Stimulated activated effector memory CD8-positive, alpha-beta T cell treated with anti-CD3 and anti-CD28 coated beads, Interleukin-12 subunit alpha, Interleukin-12 subunit beta, amount 100 ng/mL, for 72 hours (primary cell): ENCODE measurements around the gene TANC2.
A peak's percentile ranks its signal among the peaks of the same experiment; 100 is the strongest.

Source experiments
- ATAC-seq: fragments of 150-1000 bp; cut with Tn5 transposase; 2 replicates; pipeline ENCODE4 v1.10.0; 2021
- DNase-seq, 2 donors: peaks; one replicate each; pipeline ENCODE4 v3.0.0; 2021 to 2022; ENCODE audit warnings: low spot score in 2 of 2
- H3K27ac Mint-ChIP-seq: one replicate; pipeline ENCODE4 v1.8.0; 2022; ENCODE audit warnings: mild to moderate bottlenecking, mixed read lengths
- H3K36me3 Mint-ChIP-seq: one replicate; pipeline ENCODE4 v1.8.0; 2022; ENCODE audit warnings: mild to moderate bottlenecking, mixed read lengths
- H3K4me1 Mint-ChIP-seq: one replicate; pipeline ENCODE4 v1.8.0; 2022; ENCODE audit warnings: mixed read lengths
- H3K4me3 Mint-ChIP-seq: one replicate; pipeline ENCODE4 v1.8.0; 2022; ENCODE audit warnings: mild to moderate bottlenecking, mixed read lengths
- H3K9me3 Mint-ChIP-seq: one replicate; pipeline ENCODE4 v1.8.0; 2022; ENCODE audit warnings: mixed read lengths

Gene TANC2

GRCh38 chr17:62941358-62941991 is 24.6 kb upstream of the TANC2 start:
- ATAC-seq, result no peak
- H3K4me3 Mint-ChIP-seq, result no peak overlapping the region
- no peaks in the 10 kb centered on the region for H3K4me1 Mint-ChIP-seq
- no peaks in the 10 kb centered on the region for H3K36me3 Mint-ChIP-seq
- no peak for DNase-seq
- peaks cover 17% of the 10 kb centered on the region for H3K9me3 Mint-ChIP-seq
- H3K27ac Mint-ChIP-seq, result no peak overlapping the region

DNA sequence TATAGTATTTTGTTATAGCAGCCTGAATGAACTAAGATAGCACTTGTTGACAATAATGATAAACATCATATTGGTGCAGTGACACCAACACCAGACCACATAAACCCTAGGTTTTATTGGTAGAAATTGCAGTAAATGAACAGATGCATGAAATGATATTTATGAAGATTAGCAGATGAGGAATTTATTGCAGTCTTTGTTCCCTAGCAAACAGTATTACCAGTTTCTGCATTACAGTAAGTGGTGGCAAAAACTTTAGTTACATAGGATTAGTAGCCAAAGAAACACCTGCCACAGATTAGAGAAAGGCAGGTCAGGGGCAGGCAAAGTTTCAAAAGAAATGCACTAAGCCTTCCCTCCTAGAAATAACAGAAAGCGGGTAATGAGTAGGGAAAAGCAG is 17.7 kb upstream of the TANC2 start:
- no peaks in the 10 kb centered on the region for H3K36me3 Mint-ChIP-seq
- H3K4me1 Mint-ChIP-seq, result no peaks in the 10 kb centered on the region

GRCh38 chr17:62949036-62949435 is 17.0 kb upstream of the TANC2 start:
- Mint-ChIP-seq H3K9me3 (peaks cover 2% of the 10 kb centered on the region), H3K36me3 (no peaks in the 10 kb centered on the region), H3K4me3 (no peak overlapping the region), H3K4me1 (no peaks in the 10 kb centered on the region), H3K27ac (no peak overlapping the region)
- DNase-seq, result no peak
- ATAC-seq, result no peak

More for the DNA sequence above, 17.7 kb upstream of the TANC2 start:
- Mint-ChIP-seq H3K27ac (no peak overlapping the region), H3K9me3 (peaks cover 2% of the 10 kb centered on the region), H3K4me3 (no peak overlapping the region)
- DNase-seq (no peak), ATAC-seq (no peak)

- H3K4me1 Mint-ChIP-seq, result no peaks in the 10 kb centered on the region
- H3K36me3 Mint-ChIP-seq, result no peaks in the 10 kb centered on the region
- ATAC-seq (no peak), DNase-seq (no peak)
- H3K9me3 Mint-ChIP-seq, result peaks cover 2% of the 10 kb centered on the region
- no peak overlapping the region for H3K4me3 Mint-ChIP-seq
- H3K27ac Mint-ChIP-seq, result no peak overlapping the region
These were observed 16.0 kb upstream of the TANC2 start for GRCh38 chr17:62950067-62950466.

- no peak overlapping the region for H3K27ac Mint-ChIP-seq
These were observed 10.1 kb upstream of the TANC2 start for GRCh38 chr17:62955841-62956352.

GRCh38 chr17:62963296-62963695 is 2.7 kb upstream of the TANC2 start:
- DNase-seq (no peak), ATAC-seq (no peak)
- Mint-ChIP-seq H3K27ac (no peak overlapping the region), H3K4me1 (peaks cover 23% of the 10 kb centered on the region), H3K36me3 (peaks cover 9% of the 10 kb centered on the region), H3K9me3 (no peaks in the 10 kb centered on the region), H3K4me3 (no peak overlapping the region)

More at GRCh38 chr17:62955841-62956352, 10.1 kb upstream of the TANC2 start:
- no peaks in the 10 kb centered on the region for H3K4me1 Mint-ChIP-seq
- no peaks in the 10 kb centered on the region for H3K9me3 Mint-ChIP-seq
- no peaks in the 10 kb centered on the region for H3K36me3 Mint-ChIP-seq
- DNase-seq, result no peak
- ATAC-seq, result no peak
- H3K4me3 Mint-ChIP-seq, result no peak overlapping the region

DNA sequence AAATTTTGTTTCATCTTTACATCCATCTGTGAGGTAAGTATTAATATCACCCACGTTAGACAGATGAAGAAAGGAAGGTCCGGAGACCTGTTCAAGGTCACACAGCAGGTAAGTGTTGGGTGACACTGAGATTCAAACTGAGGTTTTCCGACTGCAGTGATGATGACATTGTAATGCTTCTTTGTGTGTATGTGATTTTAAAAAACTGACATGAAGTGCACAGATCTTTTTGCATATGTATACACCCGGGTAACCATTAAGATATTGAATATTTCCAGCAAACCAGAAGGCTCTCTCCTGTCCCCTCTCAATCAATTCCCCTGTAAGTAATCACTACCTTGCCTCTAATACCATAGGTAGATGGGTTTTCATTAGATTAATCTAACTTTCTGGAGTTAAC is 1.5 kb upstream of the TANC2 start:
- Mint-ChIP-seq H3K4me1 (peaks cover 30% of the 10 kb centered on the region), H3K4me3 (no peak overlapping the region), H3K36me3 (peaks cover 9% of the 10 kb centered on the region), H3K9me3 (no peaks in the 10 kb centered on the region), H3K27ac (no peak overlapping the region)
- DNase-seq (no peak), ATAC-seq (no peak)

GRCh38 chr17:62965174-62965685 is 805 bp upstream of the TANC2 start:
- peak overlapping the region; percentile 96 for H3K27ac Mint-ChIP-seq
- H3K9me3 Mint-ChIP-seq, result no peaks in the 10 kb centered on the region
- H3K4me1 Mint-ChIP-seq, result peaks cover 30% of the 10 kb centered on the region
- H3K4me3 Mint-ChIP-seq, result peak overlapping the region; percentile 79
- H3K36me3 Mint-ChIP-seq, result peaks cover 9% of the 10 kb centered on the region
- ATAC-seq, result peak; percentile 82
- peak in 1 of 2 donors; percentile 82 for DNase-seq

DNA sequence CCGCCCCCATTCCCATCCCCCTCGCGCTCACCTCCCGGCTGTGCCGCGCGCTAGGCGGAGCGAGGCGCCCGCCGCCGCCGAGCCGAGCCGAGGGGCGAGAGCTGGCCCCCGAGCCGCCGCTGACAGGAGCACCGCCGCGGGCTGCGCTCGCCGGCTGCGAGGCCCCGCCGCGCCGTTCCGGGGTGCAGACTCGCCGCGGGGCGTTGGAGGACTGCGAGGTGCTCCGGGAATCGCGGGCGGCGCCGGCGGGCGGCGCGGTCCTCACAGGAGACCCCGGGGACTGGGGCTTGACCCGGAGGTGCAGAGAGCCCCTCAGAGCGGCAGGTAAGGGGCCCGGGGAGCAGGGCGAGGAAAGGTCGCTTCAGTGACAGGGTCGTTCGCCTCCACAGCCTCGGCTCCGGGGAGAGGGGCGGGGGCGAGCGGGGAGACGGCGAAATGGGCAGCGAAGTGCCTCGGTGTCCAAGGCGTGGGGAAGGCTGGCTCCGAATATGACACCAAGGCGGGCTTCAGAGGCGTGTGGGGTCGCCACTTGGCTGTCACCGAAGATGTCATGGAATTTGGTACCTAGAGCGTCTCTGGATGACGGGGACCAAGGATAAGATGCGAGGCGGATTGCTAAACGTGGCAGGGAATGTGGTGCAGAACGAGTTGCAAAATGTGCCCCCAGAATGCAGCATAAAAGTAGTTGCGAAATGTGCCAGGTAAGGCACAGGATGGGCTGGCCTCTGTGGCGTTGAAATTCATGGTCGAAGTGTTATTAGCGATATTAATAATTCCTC is 580 bp downstream of the TANC2 start:
- peak overlapping the region; percentile 33 for H3K27ac Mint-ChIP-seq
- peak; percentile 41 for ATAC-seq

GRCh38 chr17:62967205-62967529 is 1.1 kb downstream of the TANC2 start:
- peaks cover 9% of the 10 kb centered on the region for H3K36me3 Mint-ChIP-seq
- H3K27ac Mint-ChIP-seq, result peak overlapping the region; percentile 33
- ATAC-seq, result no peak
- H3K9me3 Mint-ChIP-seq, result no peaks in the 10 kb centered on the region
- no peak for DNase-seq
- H3K4me3 Mint-ChIP-seq, result peak overlapping the region; percentile 79
- H3K4me1 Mint-ChIP-seq, result peaks cover 30% of the 10 kb centered on the region

More for the DNA sequence above, 580 bp downstream of the TANC2 start:
- peaks cover 9% of the 10 kb centered on the region for H3K36me3 Mint-ChIP-seq
- H3K4me1 Mint-ChIP-seq, result peaks cover 30% of the 10 kb centered on the region
- H3K9me3 Mint-ChIP-seq, result no peaks in the 10 kb centered on the region
- peak; percentile 44 to 66 for DNase-seq
- H3K4me3 Mint-ChIP-seq, result peak overlapping the region; percentile 79

DNA sequence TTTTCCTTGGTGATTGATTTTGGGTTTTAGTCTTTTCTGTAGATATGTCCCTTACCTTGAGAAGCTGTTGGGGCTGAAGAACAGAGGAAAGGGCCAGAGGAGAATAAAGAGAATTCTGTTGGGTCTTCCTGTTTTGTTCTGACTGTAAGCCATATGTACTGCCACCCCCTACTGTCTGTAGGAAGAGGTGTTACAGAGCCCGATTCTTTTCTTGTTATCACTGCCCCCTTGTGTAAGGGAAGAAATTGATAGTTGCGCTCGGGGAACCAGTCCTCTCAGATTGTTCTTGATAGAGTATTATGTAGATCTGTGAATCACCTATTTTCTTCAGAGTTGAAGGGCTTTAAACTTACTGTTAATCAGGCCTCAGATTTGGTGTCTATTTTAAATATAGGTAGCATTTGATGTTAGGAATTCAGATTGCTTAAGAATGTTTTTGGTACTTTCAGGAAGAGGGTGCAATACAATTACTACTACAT is 2.4 kb downstream of the TANC2 start:
- DNase-seq (peak; percentile 14 to 57), ATAC-seq (peak; percentile 62)
- peak overlapping the region; percentile 79 for H3K4me3 Mint-ChIP-seq
- peaks cover 30% of the 10 kb centered on the region for H3K4me1 Mint-ChIP-seq
- peaks cover 9% of the 10 kb centered on the region for H3K36me3 Mint-ChIP-seq
- H3K27ac Mint-ChIP-seq, result no peak overlapping the region
- H3K9me3 Mint-ChIP-seq, result no peaks in the 10 kb centered on the region

GRCh38 chr17:62970610-62971009 is 4.6 kb downstream of the TANC2 start:
- Mint-ChIP-seq H3K27ac (no peak overlapping the region), H3K36me3 (peaks cover 2% of the 10 kb centered on the region), H3K9me3 (no peaks in the 10 kb centered on the region), H3K4me3 (no peak overlapping the region), H3K4me1 (peaks cover 22% of the 10 kb centered on the region)
- ATAC-seq, result no peak
- DNase-seq, result no peak

DNA sequence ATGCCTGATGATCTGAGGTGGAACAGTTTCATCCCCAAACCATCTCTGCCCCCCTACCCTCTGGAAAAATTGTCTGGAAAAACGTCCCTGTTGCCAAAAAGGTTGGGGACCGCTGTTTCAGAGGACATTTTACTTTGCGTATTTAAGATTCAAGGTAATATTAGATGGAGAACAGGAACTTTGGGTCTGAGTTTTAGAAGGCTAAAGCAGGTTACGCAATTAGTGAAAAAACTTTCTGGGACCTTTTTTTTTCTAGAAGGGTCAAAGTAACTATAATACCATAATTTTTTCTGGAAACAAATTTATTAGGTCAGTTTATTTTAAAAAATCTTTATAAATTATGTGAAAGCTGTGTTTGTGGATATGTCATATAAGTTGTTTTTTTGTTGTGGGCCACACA is 5.8 kb downstream of the TANC2 start:
- no peak overlapping the region for H3K27ac Mint-ChIP-seq
- no peak overlapping the region for H3K4me3 Mint-ChIP-seq
- no peaks in the 10 kb centered on the region for H3K9me3 Mint-ChIP-seq
- DNase-seq (no peak), ATAC-seq (no peak)
- peaks cover 18% of the 10 kb centered on the region for H3K4me1 Mint-ChIP-seq
- H3K36me3 Mint-ChIP-seq, result no peaks in the 10 kb centered on the region

- DNase-seq (no peak), ATAC-seq (no peak)
- Mint-ChIP-seq H3K9me3 (peaks cover 3% of the 10 kb centered on the region), H3K36me3 (no peaks in the 10 kb centered on the region), H3K4me1 (peaks cover 1% of the 10 kb centered on the region), H3K27ac (no peak overlapping the region), H3K4me3 (no peak overlapping the region)
These were observed 8.8 kb downstream of the TANC2 start for GRCh38 chr17:62974788-62975187.

DNA sequence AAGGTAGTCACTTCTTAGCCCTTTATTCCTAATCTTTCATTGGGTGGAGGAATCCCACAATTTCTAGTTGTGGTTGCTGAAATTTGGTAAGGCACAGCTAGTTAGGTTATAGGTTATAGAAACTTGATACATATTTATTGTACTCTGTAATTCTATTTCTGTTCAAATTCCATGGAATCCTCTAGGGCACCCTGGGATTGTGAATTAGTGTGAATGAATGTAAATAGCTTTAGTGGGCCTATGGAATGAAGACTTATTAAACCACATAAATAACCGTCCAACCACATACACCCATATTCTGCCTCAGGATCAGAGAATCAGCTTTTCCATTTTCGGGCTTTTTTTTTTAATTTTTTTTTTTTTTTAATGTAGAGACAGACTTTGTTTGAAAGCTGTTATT is 9.2 kb downstream of the TANC2 start:
- no peak for DNase-seq
- Mint-ChIP-seq H3K4me3 (no peak overlapping the region), H3K27ac (no peak overlapping the region), H3K36me3 (no peaks in the 10 kb centered on the region), H3K4me1 (peaks cover 6% of the 10 kb centered on the region), H3K9me3 (peaks cover 3% of the 10 kb centered on the region)
- no peak for ATAC-seq
